ENCODE data around the gene TFAM. TPM values are rescaled to one million over a fixed set of nuclear protein-coding genes. Genes with fewer than 3 reads are reported as not detected.

The TFAM gene
- total RNA-seq, 1 experiment from 2014 or later: 57.6 TPM

DNA sequence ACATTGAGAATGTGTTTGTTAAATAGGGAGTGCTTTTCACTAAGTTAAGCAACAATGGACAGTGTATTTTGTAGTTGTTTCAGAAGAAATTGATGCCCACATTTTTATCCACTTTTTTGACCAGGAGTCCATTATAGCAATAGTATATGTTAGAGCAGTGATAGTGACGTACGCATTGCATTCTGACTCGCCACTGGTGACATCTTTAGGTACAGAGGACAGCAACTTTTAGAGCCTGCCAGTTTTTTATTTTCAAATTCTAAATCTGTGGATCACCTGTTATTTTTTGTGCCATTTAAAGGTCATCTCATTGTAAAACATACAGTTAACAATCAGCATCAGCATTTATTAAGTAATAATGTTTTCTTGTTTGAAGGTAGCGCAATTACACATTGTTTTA is 49.0 kb upstream of the TFAM start (continued):
- TF ChIP-seq EGR1 (IDR thresholded peaks at IDR 0.05; ENCODE audit: low read depth): no peak
- TF ChIP-seq CBX3 (IDR thresholded peaks at IDR 0.05; ENCODE audit: low read depth): no peak
- TF ChIP-seq YY1 (IDR thresholded peaks at IDR 0.05; ENCODE audit: extremely low read depth, insufficient replicate concordance, low read depth, low read length): no peak
- no peak for TF ChIP-seq SIN3A (IDR thresholded peaks at IDR 0.05; ENCODE audit: low read depth)

DNA sequence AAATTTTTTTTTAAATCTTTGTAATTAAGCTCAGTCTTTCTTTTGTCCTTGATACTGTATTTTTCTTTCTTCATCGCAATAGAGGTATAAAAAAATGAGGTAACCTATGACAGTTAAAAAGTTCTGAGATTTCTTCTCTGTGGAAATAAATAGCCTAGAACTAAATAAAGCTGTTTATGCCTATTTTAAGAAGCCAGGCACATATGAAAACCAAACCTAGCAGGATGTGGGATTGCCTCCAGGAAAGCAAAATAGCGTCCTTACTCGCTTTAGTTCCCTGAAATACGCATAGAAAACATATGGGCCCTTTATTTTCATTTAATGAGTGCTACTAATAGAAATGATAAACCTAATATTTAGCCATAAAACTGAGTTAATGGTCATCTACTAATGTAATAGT is 43.8 kb upstream of the TFAM start:
- CTCF ChIA-PET: no interaction called here
- TF ChIP-seq EZH2 (IDR thresholded peaks at IDR 0.05): no peak
- TF ChIP-seq POLR2A (IDR thresholded peaks at IDR 0.05; ENCODE audit: borderline replicate concordance, extremely low read depth, insufficient read depth, insufficient read length): no peak
- no peak for TF ChIP-seq ZBTB33 (IDR thresholded peaks at IDR 0.05; ENCODE audit: extremely low read depth, insufficient replicate concordance, low read length)
- no peak for TF ChIP-seq CBX3 (IDR thresholded peaks at IDR 0.05; ENCODE audit: low read depth)
- no peak for TF ChIP-seq ATF3 (IDR thresholded peaks at IDR 0.05)
- TF ChIP-seq SIN3A (IDR thresholded peaks at IDR 0.05; ENCODE audit: low read depth): no peak
- no peak for TF ChIP-seq ZNF274 (IDR thresholded peaks at IDR 0.05; ENCODE audit: low read depth, low read length)
- TF ChIP-seq EGR1 (IDR thresholded peaks at IDR 0.05; ENCODE audit: low read depth): no peak
- TF ChIP-seq ZFX (IDR thresholded peaks at IDR 0.05): no peak
- TF ChIP-seq, protein P1, sequence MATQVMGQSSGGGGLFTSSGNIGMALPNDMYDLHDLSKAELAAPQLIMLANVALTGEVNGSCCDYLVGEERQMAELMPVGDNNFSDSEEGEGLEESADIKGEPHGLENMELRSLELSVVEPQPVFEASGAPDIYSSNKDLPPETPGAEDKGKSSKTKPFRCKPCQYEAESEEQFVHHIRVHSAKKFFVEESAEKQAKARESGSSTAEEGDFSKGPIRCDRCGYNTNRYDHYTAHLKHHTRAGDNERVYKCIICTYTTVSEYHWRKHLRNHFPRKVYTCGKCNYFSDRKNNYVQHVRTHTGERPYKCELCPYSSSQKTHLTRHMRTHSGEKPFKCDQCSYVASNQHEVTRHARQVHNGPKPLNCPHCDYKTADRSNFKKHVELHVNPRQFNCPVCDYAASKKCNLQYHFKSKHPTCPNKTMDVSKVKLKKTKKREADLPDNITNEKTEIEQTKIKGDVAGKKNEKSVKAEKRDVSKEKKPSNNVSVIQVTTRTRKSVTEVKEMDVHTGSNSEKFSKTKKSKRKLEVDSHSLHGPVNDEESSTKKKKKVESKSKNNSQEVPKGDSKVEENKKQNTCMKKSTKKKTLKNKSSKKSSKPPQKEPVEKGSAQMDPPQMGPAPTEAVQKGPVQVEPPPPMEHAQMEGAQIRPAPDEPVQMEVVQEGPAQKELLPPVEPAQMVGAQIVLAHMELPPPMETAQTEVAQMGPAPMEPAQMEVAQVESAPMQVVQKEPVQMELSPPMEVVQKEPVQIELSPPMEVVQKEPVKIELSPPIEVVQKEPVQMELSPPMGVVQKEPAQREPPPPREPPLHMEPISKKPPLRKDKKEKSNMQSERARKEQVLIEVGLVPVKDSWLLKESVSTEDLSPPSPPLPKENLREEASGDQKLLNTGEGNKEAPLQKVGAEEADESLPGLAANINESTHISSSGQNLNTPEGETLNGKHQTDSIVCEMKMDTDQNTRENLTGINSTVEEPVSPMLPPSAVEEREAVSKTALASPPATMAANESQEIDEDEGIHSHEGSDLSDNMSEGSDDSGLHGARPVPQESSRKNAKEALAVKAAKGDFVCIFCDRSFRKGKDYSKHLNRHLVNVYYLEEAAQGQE (IDR thresholded peaks at IDR 0.05; ENCODE audit: low read depth): no peak
- TF ChIP-seq MAX (IDR thresholded peaks at IDR 0.05): no peak
- no peak for TF ChIP-seq YY1 (IDR thresholded peaks at IDR 0.05; ENCODE audit: extremely low read depth, insufficient replicate concordance, low read depth, low read length)
- TF ChIP-seq CEBPB (IDR thresholded peaks at IDR 0.05; ENCODE audit: low read depth): no peak
- TF ChIP-seq SP1 (IDR thresholded peaks at IDR 0.05; ENCODE audit: low read depth): no peak
- TF ChIP-seq JUND (IDR thresholded peaks at IDR 0.05): no peak
- no peak for TF ChIP-seq TCF7L2 (IDR thresholded peaks at IDR 0.05; ENCODE audit: borderline replicate concordance, extremely low read depth, insufficient read depth, insufficient read length)
- TF ChIP-seq EZH2phosphoT487 (IDR thresholded peaks at IDR 0.05; ENCODE audit: borderline replicate concordance): no peak
- no peak for TF ChIP-seq RAD21 (IDR thresholded peaks at IDR 0.05; ENCODE audit: low read depth)
- no peak for TF ChIP-seq POLR2AphosphoS5 (IDR thresholded peaks at IDR 0.05; ENCODE audit: low read depth, low read length)

More for the DNA sequence above, 43.8 kb upstream of the TFAM start:
- H3K4me1 ChIP-seq (ENCODE audit: control insufficient read depth in 1 of 2, insufficient read depth in 2 of 2, low read length in 2 of 2): peaks cover 0 to under 1% of the 10 kb centered on the region in 2 experiments; a peak in 2 of 4 replicates
- ChIA-PET POLR2A (no interaction called here), RAD21 (ENCODE audit: low non-redundant PET in 1 of 2, low total read pairs in 2 of 2, uncharacterized antibody in 2 of 2, unreplicated experiment in 2 of 2) (no interaction called here)
- no TSS peak for BruUV-seq (replicated peaks)
- H3K4me3 ChIP-seq (replicated peaks in 1 of 2; ENCODE audit: low read depth in 1 of 2, low read length in 2 of 2): no peak overlapping the region
- peaks cover 53% of the 10 kb centered on the region for H3K79me2 ChIP-seq (ENCODE audit: insufficient read depth, low read length)
- no peak for ATAC-seq
- no peaks in the 10 kb centered on the region for H3K9me3 ChIP-seq (ENCODE audit: control insufficient read depth in 1 of 2, insufficient read depth in 1 of 2, low read depth in 1 of 2, low read length in 2 of 2)
- intact Hi-C loops (cut with micrococcal nuclease): no loop called here
- H3K36me3 ChIP-seq (ENCODE audit: control insufficient read depth in 1 of 2, insufficient read depth in 2 of 2, low read length in 2 of 2): no peaks in the 10 kb centered on the region
- DNase-seq (ENCODE audit: low read depth, low spot score): no peak
- no peak overlapping the region for H2AFZ ChIP-seq (ENCODE audit: low read depth, low read length, poor library complexity, severe bottlenecking)
- H3K9ac ChIP-seq (ENCODE audit: low read length): no peak overlapping the region
- H3K4me2 ChIP-seq (ENCODE audit: low read length): no peak overlapping the region
- no peaks in the 10 kb centered on the region for H3K9me2 ChIP-seq (ENCODE audit: insufficient read depth)
- H4K20me1 ChIP-seq (ENCODE audit: insufficient read depth): no peaks in the 10 kb centered on the region; the same call in 1 of the 2 replicates
- H3K27me3 ChIP-seq (ENCODE audit: insufficient read depth, low read length): no peaks in the 10 kb centered on the region
- H3K27ac ChIP-seq (ENCODE audit: low read depth, low read length): no peak overlapping the region

All from HCT116 (cell line).